Fibroblast of lung (primary cell): Measurements from ENCODE around the gene RHOB.

Experiments used
- CTCF ChIP-seq, 2 donors: IDR thresholded peaks in 1 of 2; conservative IDR thresholded peaks in 1 of 2; 1 replicate in 1 of 2; 2 replicates in 1 of 2; pipeline ENCODE4 v1.5.1; 2011 to 2012; ENCODE audit warnings: low read length in 2 of 2, control low read depth in 1 of 2, inconsistent platforms in 1 of 2, low read depth in 1 of 2, mild to moderate bottlenecking in 1 of 2
- EZH2 ChIP-seq: IDR thresholded peaks from 2 replicates; pipeline ENCODE4 v1.5.1; 2012; ENCODE audit warnings: low read length, control low read depth, mild to moderate bottlenecking; ENCODE audit errors: missing control alignments

GRCh38 chr2:20454036-20454981, 7.4 kb downstream of the RHOB start:
- no peak for TF ChIP-seq CTCF (conservative IDR thresholded peaks at IDR 0.05 in 1 of 2, IDR thresholded peaks at IDR 0.05 in 1 of 2; ENCODE audit: low read depth in 1 of 2, low read length in 2 of 2)
- no peak for TF ChIP-seq EZH2
